H7 (cell line): ENCODE data around the gene TMEM38A. TPM values are rescaled to one million over a fixed set of nuclear protein-coding genes. Genes with fewer than 3 reads are reported as not detected.
A peak's percentile ranks its signal among the peaks of the same experiment; 100 is the strongest.
"Not testable (repeated sequence)": the region's sequence is repeated elsewhere in the genome, so short reads cannot be mapped to it uniquely, and the experiment has no call there.

Experiments used
- DNase-seq: peaks from one replicate; pipeline ENCODE4 v3.0.0; 2012
- H3K27me3 ChIP-seq: 2 replicates; pipeline ENCODE4 v1.6.0; 2011; ENCODE audit warnings: mild to moderate bottlenecking, low read length; ENCODE audit not compliant: control insufficient read depth, insufficient read depth
- H3K36me3 ChIP-seq: replicated peaks from 2 replicates; pipeline ENCODE4 v1.5.1; 2011; ENCODE audit warnings: low read length; ENCODE audit not compliant: control insufficient read depth, insufficient read depth
- H3K4me3 ChIP-seq: 2 replicates; pipeline ENCODE4 v1.5.1; 2011; ENCODE audit warnings: low read depth, mild to moderate bottlenecking, control low read depth, low read length, moderate library complexity; ENCODE audit not compliant: insufficient read depth
- total RNA-seq: library from RNA; depleted of rRNA; stranded (reverse); fragments of >200 nt; shearing (Covaris generic); gene quantifications from 2 replicates; pipeline ENCODE4 v1.2.3, GENCODE V29; 2014

The TMEM38A gene
- total RNA-seq, 1 experiment from 2014 or later, result 3.5 TPM

DNA sequence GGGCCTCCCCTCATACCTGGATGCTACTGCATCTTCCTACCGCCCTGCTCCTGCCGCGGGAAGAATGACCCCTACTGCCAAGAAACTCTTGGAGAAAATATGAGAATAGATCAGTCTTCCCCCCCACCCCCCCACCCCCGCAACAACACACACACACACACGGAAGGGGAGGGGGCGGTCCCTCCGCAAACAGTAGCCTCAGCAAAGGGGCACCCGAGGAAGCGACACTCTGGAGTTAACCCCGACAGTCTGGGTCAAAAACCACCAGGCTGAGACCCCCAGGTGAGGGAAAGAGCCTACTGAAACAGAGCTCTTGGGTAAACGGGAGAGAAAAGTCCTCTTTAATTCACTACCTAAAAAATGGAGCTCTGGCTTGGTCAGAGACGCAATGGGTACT, 34.1 kb upstream of the TMEM38A start:
- Histone ChIP-seq H3K27me3 (no peaks in the 10 kb centered on the region), H3K36me3 (peaks cover 9% of the 10 kb centered on the region), H3K4me3 (peak overlapping the region; percentile 82)
- DNase-seq, result no peak

DNA sequence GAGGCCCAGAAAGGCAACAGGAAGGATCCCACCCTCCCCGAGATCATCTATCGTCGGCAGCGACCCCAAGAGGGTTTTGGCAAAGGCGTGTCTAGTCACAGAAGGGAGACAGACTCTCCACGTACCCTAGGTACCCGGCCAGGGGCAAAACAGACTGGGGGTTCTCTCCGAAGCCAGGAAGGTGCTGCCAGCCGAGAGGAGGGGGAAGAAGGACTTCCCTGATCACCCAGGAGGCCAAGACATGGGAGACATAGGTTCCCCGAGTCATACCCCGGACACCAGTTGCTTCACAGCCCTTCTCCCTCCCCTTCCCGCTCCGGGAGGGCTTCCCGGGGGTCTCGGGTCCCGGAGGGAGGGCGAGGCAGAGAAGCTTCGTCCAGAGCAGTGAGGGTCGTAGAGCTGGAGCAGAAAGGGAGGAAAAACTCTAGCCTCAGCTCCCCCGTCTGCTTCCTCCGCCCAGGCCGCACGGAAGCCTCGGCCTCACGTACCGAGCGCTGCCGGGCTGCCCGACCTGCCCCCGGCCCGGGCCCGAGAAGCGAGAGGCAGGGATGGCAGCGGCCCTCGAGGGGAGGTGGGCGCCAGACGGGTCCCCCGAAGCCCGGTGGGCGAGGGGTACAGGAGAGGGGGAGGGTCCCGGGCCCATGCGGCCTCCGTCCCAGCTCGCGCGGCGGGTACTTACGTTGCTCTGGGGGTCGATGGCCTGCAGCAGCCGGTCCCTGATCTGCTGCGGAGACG, 33.6 kb upstream of the TMEM38A start:
- DNase-seq, result no peak
- H3K27me3 ChIP-seq, result no peaks in the 10 kb centered on the region
- peaks cover 9% of the 10 kb centered on the region for H3K36me3 ChIP-seq
- peak overlapping the region; percentile 82 for H3K4me3 ChIP-seq

DNA sequence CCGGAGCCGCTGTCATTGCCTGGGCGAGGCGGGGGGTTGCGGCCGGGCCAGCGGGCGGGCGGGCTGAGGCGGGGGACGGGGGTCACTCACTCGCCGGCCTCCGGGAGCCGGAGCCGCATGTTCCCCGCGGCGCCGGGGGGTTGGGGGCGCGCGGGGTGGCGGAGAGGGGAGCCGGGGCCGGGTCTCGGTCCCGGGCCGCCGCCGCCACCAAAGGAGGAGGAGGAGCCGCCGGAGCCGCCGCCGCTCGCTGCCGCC, 33.1 kb upstream of the TMEM38A start:
- no peak for DNase-seq
- peaks cover 9% of the 10 kb centered on the region for H3K36me3 ChIP-seq

DNA sequence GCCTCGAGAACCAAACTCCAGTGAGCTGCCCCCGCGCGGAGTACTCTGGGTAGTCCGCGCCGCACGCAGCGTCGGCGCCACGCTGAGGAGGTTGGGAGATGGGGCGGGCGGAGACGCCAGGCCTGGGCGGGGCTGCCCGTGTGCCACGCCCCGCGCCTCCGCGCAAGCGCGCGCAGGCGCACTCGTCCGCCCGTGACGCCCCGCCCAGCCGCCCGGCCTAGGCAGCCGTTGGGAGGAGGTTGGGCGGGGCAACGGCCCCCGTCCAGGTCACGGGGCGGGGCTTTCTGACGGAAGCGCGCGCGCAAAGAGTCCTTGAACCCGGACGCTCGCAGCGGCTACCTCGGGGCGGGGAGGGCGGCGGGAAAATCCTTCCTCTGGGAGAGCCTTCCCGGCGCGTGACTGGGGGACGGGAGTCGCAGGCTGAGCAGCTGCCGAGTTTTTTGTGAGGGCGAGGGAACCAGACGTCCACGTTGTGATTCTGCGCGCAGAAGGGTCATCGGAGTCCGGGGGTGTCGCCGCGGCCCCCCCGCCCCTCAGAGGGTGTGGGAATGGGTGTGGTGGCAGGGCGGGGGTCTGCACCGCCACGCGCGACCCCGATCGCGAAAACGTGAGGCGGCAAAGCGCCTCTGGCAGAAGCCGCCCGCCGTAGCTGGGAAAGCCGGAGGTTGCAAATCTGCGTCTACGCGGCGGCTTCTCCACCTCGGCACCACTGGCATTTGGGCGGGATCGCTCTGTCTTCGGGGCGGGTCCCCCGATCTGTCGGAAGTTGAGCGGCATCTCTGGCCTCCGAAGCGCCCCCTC, 32.6 kb upstream of the TMEM38A start, which contains the start of gene MED26:
MED26 (minus strand) TSS at position 22 of the 801 bp plus-strand sequence. CDS start 261 bp downstream, outside the sequence.
- peak within 1 kb of the TSS; percentile 87 for H3K4me3 ChIP-seq
- DNase-seq, result peak; percentile 100
- no peaks in the 10 kb centered on the region for H3K27me3 ChIP-seq
- H3K36me3 ChIP-seq, result peaks cover 9% of the 10 kb centered on the region

More for the DNA sequence above, 33.1 kb upstream of the TMEM38A start:
- Histone ChIP-seq H3K4me3 (peak overlapping the region; percentile 82), H3K27me3 (no peaks in the 10 kb centered on the region)

DNA sequence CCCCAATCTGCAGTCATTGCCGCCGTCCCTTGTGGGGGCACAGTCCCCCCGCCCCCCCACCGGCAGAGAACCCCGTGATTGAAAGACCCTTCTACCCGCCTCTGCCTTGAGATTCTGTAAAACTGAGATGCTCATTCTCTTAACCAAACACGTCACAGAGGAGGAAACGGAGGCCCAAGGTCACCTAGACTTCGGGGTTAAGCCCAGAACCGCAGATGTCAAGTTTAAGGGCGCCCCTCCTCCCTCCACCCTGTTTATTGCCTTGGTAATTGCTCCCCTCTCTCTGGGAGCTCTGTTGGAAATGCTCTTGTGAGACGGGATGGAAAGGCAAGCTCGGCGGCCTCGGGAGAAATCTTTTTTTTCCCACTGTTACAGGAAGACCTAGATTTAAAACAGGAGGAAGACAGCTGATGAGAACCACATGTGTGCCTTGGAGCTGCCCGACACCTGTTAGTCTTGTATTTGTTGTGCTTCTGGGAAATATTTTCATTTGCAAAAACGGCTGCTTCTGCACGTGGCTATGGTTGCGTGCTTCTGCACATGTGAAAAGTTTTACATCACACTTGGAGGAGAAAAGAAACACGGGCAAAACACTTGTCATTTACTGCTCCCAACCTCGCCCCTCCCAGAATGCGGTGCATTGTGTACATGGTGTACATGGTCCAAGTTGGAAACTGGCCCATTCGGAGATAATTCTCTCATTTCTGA, 31.8 kb upstream of the TMEM38A start:
- peak overlapping the region; percentile 87 for H3K4me3 ChIP-seq
- H3K27me3 ChIP-seq, result no peaks in the 10 kb centered on the region
- no peak for DNase-seq
- H3K36me3 ChIP-seq, result peaks cover 8% of the 10 kb centered on the region

- no peak for DNase-seq
- Histone ChIP-seq H3K27me3 (no peaks in the 10 kb centered on the region), H3K36me3 (peaks cover 3% of the 10 kb centered on the region), H3K4me3 (no peak overlapping the region)
Measured at GRCh38 chr19:16631465-16631864, 29.5 kb upstream of the TMEM38A start.

- Histone ChIP-seq H3K4me3 (no peak overlapping the region), H3K27me3 (no peaks in the 10 kb centered on the region), H3K36me3 (peaks cover 10% of the 10 kb centered on the region)
- no peak for DNase-seq
Measured at GRCh38 chr19:16637535-16637934, 23.4 kb upstream of the TMEM38A start.

DNA sequence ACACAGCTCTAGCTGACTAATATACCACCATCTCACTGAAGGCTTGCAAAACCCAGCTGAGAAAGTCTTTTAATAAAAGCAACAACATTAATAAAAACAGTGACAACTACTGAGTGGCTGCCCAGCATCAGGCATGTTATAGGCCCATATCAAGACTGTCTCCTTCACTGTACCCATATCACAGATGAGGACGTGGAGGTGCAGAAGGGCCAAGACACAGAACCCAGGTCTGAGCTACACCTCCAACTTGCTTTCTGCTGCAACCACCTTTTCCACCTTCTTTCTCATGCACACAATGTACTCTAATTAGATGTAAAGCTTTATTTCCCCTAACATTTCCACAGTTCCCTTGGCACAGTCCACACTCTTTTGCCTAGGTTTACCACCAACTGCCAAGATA, 22.3 kb upstream of the TMEM38A start:
- Histone ChIP-seq H3K36me3 (peaks cover 10% of the 10 kb centered on the region), H3K4me3 (no peak overlapping the region), H3K27me3 (no peaks in the 10 kb centered on the region)
- DNase-seq, result no peak

- H3K36me3 ChIP-seq, result peaks cover 21% of the 10 kb centered on the region
- no peaks in the 10 kb centered on the region for H3K27me3 ChIP-seq
- DNase-seq, result no peak
- H3K4me3 ChIP-seq, result no peak overlapping the region
Measured at GRCh38 chr19:16640951-16641350, 20.0 kb upstream of the TMEM38A start.

DNA sequence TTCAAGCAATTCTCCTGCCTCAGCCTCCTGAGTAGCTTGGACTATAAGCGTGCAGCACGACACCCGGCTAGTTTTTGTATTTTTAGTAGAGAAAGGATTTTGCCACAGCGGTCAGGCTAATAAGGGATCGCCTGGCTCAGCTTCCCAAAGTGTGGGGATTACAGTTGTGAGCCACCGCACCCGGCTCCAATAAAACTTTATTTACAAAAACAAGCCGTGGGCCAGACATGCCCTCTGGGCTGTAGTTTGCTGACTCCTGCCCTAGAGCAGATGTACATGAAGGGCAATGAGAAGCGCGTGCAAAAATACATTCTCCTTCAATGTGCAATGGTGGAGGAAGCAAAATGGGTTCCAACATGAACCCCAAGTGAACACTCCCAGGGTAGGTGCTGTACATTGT, 19.2 kb upstream of the TMEM38A start:
- H3K36me3 ChIP-seq, result peaks cover 26% of the 10 kb centered on the region
- H3K27me3 ChIP-seq, result no peaks in the 10 kb centered on the region
- DNase-seq, result no peak
- no peak overlapping the region for H3K4me3 ChIP-seq

DNA sequence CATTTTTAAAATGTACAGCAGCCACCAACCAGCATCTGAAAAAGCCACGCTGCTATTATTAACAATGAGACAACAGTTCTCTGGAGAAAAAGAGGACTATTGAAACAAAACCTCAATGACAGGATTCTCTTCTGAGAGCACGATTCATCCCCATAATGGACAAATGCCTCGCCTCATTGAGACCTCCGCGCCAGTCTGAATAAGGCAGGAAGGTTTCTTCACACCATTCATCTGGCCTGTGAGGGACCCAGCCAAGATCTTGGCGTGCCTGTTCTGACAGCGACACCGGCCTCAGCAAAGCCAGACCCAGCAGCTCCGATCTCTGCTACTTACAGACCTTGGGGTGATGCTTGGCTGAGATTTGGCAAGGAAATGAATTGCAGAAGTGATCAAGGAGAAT, 15.8 kb upstream of the TMEM38A start:
- Histone ChIP-seq H3K4me3 (no peak overlapping the region), H3K36me3 (peaks cover 29% of the 10 kb centered on the region), H3K27me3 (no peaks in the 10 kb centered on the region)
- no peak for DNase-seq

DNA sequence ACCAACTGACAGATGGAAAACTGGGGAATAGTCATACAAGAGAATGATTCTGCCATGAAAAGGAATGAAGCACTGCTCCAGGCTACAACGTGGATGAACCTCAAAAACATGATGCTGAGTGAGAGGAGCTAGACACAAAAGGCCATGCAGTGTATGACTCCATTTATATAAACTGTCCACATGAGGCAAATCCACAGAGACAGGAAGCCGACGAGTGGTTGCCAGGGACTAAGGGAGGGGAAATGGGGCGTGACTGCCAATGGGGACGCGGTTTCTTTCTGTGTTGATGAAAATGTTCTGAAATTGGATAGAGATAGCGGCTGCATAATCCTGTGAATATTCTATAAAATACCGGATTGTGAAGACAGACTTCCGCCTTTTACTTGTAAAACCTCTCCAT, 11.2 kb upstream of the TMEM38A start:
- no peak for DNase-seq
- H3K36me3 ChIP-seq, result peaks cover 48% of the 10 kb centered on the region
- H3K27me3 ChIP-seq, result no peaks in the 10 kb centered on the region
- no peak overlapping the region for H3K4me3 ChIP-seq

- Histone ChIP-seq H3K27me3 (no peaks in the 10 kb centered on the region), H3K36me3 (peaks cover 45% of the 10 kb centered on the region), H3K4me3 (no peak overlapping the region)
- no peak for DNase-seq
Measured at GRCh38 chr19:16650821-16651220, 10.1 kb upstream of the TMEM38A start.

DNA sequence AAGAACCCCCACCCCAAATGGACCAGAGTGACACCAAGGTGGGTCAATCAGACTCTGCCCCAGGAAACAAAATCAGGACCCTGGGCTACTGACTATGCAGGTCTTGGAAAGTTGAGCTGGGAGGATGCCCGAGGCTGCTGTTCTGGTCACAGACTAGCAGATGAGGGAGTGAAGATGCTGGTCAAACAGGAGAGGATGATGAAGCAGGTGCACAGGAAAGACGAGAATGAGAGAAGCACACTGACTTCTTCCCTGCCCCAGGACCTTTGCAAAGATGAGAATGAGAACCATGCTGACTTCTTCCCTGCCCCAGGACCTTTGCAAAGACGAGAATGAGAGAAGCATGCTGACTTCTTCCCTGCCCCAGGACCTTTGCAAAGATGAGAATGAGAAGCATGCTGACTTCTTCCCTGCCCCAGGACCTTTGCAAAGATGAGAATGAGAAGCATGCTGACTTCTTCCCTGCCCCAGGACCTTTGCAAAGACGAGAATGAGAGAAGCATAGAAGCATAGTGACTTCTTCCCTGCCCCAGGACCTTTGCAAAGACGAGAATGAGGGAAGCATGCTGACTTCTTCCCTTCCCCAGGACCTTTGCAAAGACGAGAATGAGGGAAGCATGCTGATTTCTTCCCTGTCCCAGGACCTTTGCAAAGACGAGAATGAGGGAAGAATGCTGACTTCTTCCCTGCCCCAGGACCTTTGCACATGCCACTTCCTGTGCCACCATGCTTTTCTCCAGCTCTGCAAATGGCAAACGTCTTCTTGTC, 9.3 kb upstream of the TMEM38A start:
- not testable (repeated sequence) for DNase-seq
- H3K36me3 ChIP-seq, result peaks cover 42% of the 10 kb centered on the region

More for the DNA sequence above, 9.3 kb upstream of the TMEM38A start:
- H3K27me3 ChIP-seq, H3K4me3 ChIP-seq: not testable (repeated sequence)
